Naive thymus-derived CD4-positive, alpha-beta T cell (primary cell): ENCODE data around the gene MTA2. TPM values are rescaled to one million over a fixed set of nuclear protein-coding genes. Genes with fewer than 3 reads are reported as not detected.

Experiments used
- ATAC-seq: fragments of 150-1000 bp; cut with Tn5 transposase; 2 replicates; pipeline ENCODE4 v1.10.0; 2021; ENCODE audit warnings: mild to moderate bottlenecking, moderate library complexity
- CTCF ChIA-PET: fragments of 350-600 bp; sonication (Branson Sonifier 250); formaldehyde crosslinking; loops from one replicate; lab custom pipeline; 2021; ENCODE audit warnings: antibody characterized with exemption; lab: Charles Lee
- POLR2A ChIA-PET: fragments of 350-600 bp; sonication (Branson Sonifier 250); formaldehyde crosslinking; loops from one replicate; lab custom pipeline; 2021; ENCODE audit warnings: antibody characterized with exemption, inconsistent platforms; lab: Charles Lee
- DNase-seq, 9 donors: peaks; one replicate each; pipeline versions ENCODE4 v3.0.0 to v3.0.0-alpha.2; 2020 to 2022; ENCODE audit warnings: mixed read lengths in 1 of 9
- H3K27ac ChIP-seq: one replicate; pipeline ENCODE4 v1.7.0; 2013; ENCODE audit warnings: mild to moderate bottlenecking, low read depth, low read length, moderate library complexity
- H3K27me3 ChIP-seq, 2 donors: one replicate each; pipeline ENCODE4 v1.7.0; 2013; ENCODE audit warnings: low read length in 2 of 2, mild to moderate bottlenecking in 2 of 2, moderate library complexity in 2 of 2; ENCODE audit not compliant: control insufficient read depth in 2 of 2, insufficient read depth in 2 of 2
- H3K36me3 ChIP-seq, 3 experiments: 1 replicate in 2 of 3; 2 replicates in 1 of 3; pipeline ENCODE4 v1.7.0; 2013; ENCODE audit warnings: low read length in 3 of 3, mild to moderate bottlenecking in 3 of 3, moderate library complexity in 1 of 3; ENCODE audit not compliant: insufficient read depth in 3 of 3, control insufficient read depth in 2 of 3
- H3K4me1 ChIP-seq, 2 donors: one replicate each; pipeline ENCODE4 v1.7.0; 2013; ENCODE audit warnings: low read length in 2 of 2, mild to moderate bottlenecking in 2 of 2, moderate library complexity in 1 of 2; ENCODE audit not compliant: control insufficient read depth in 2 of 2, insufficient read depth in 2 of 2
- H3K4me3 ChIP-seq: 2 replicates; pipeline ENCODE4 v1.7.0; 2013; ENCODE audit warnings: mild to moderate bottlenecking, low read length
- H3K9me3 ChIP-seq, 3 experiments: 1 replicate in 2 of 3; 2 replicates in 1 of 3; pipeline ENCODE4 v1.7.0; 2013; ENCODE audit warnings: low read length in 3 of 3; ENCODE audit not compliant: control insufficient read depth in 2 of 3
- H3K27ac Mint-ChIP-seq, 9 donors: one replicate each; pipeline ENCODE4 v1.8.0; 2020 to 2022; ENCODE audit warnings: mixed read lengths in 9 of 9, mild to moderate bottlenecking in 8 of 9, moderate library complexity in 5 of 9, inconsistent platforms in 2 of 9
- H3K27me3 Mint-ChIP-seq, 5 donors: one replicate each; pipeline ENCODE4 v1.8.0; 2021 to 2022; ENCODE audit warnings: mixed read lengths in 5 of 5, mild to moderate bottlenecking in 1 of 5
- H3K36me3 Mint-ChIP-seq, 5 donors: one replicate each; pipeline ENCODE4 v1.8.0; 2020 to 2022; ENCODE audit warnings: mixed read lengths in 5 of 5, mild to moderate bottlenecking in 3 of 5, inconsistent platforms in 1 of 5
- H3K4me1 Mint-ChIP-seq, 7 donors: one replicate each; pipeline ENCODE4 v1.8.0; 2020 to 2022; ENCODE audit warnings: mixed read lengths in 7 of 7, mild to moderate bottlenecking in 3 of 7, inconsistent platforms in 1 of 7
- H3K4me3 Mint-ChIP-seq, 10 donors: one replicate each; pipeline ENCODE4 v1.8.0; 2020 to 2022; ENCODE audit warnings: mild to moderate bottlenecking in 10 of 10, mixed read lengths in 10 of 10, moderate library complexity in 6 of 10, inconsistent platforms in 2 of 10
- H3K9me3 Mint-ChIP-seq, 11 donors: one replicate each; pipeline ENCODE4 v1.8.0; 2020 to 2022; ENCODE audit warnings: mixed read lengths in 11 of 11, mild to moderate bottlenecking in 4 of 11, inconsistent platforms in 1 of 11, moderate library complexity in 1 of 11
- intact Hi-C, 2 donors: fragments of 100-400 bp; cut with micrococcal nuclease; formaldehyde crosslinking; loops; one replicate each; pipeline ENCODE4 v1.15.1; 2023
- polyA plus RNA-seq, 2 donors: library from polyadenylated mRNA; unstranded; fragments of 300-500 nt; fragmentation: Illumina TruSeq; gene quantifications; one replicate each; pipeline ENCODE4 v1.2.3, GENCODE V29; 2021
- total RNA-seq, 6 experiments: library from RNA in 5 of 6; stranded (reverse) in 5 of 6; gene quantifications; 1 replicate in 5 of 6; 2 replicates in 1 of 6; pipeline ENCODE4 v1.2.3 and lab custom pipeline; 2021 to 2026

Gene MTA2
- total and polyA plus RNA-seq, 7 experiments from 2014 or later: 25.6 to 238 (median 178) TPM

GRCh38 chr11:62555464-62556107 lies 46.1 kb downstream of the MTA2 start:
- intact Hi-C loops: loop anchor here (1.0 to 10.0 kb wide), 10 partner anchors 9 to 1571 kb away; partner anchors contain the start of genes AHNAK (in 2 of the 2), TUT1 (in 2 of the 2), EEF1G (in 1 of the 2) and FTH1 (in 1 of the 2)

GRCh38 chr11:62554387-62555167 lies 47.1 kb downstream of the MTA2 start:
- H3K4me3 ChIP-seq: no peak overlapping the region
- peaks cover 64 to 88% (median 85%) of the 10 kb centered on the region in 7 donors for H3K4me1 Mint-ChIP-seq
- peak overlapping the region; percentile 65 to 89 (median 80) for H3K4me3 Mint-ChIP-seq
- no peaks in the 10 kb centered on the region for H3K9me3 ChIP-seq
- ATAC-seq (no peak), DNase-seq (no peak)
- H3K4me1 ChIP-seq: peaks cover 77 to 85% of the 10 kb centered on the region in 2 donors
- peaks cover 0 to 5% (median 0%) of the 10 kb centered on the region in 11 donors for H3K9me3 Mint-ChIP-seq
- peak overlapping the region; percentile 87 to 100 (median 98) for H3K27ac Mint-ChIP-seq
- H3K36me3 ChIP-seq: peaks cover under 1 to 11% (median 5%) of the 10 kb centered on the region in 3 experiments
- H3K27me3 Mint-ChIP-seq: peaks cover 0 to 10% (median 0%) of the 10 kb centered on the region in 5 donors
- ChIA-PET CTCF (interaction anchor here (0.6 to 7.3 kb wide), 6 partner anchors 11 to 216 kb away, joined by 3 to 62 read pairs (median 5); no protein-coding TSS in a partner anchor), POLR2A (interaction anchor here (0.8 to 10.5 kb wide), 11 partner anchors 11 to 300 kb away, joined by 3 to 92 read pairs (median 7); partner anchors contain the start of genes BSCL2, C11orf98, CSKMT and EEF1G)
- no peaks in the 10 kb centered on the region for H3K27me3 ChIP-seq
- H3K36me3 Mint-ChIP-seq: peaks cover 1 to 14% (median 9%) of the 10 kb centered on the region in 5 donors
- peak overlapping the region; percentile 87 for H3K27ac ChIP-seq
- intact Hi-C loops: loop anchor here (1.0 to 10.0 kb wide), 8 partner anchors 8 to 1570 kb away; partner anchors contain the start of genes AHNAK (in 1 of the 2), FTH1 (in 1 of the 2) and WDR74 (in 1 of the 2)

More at GRCh38 chr11:62555464-62556107, 46.1 kb downstream of the MTA2 start:
- H3K9me3 Mint-ChIP-seq: peaks cover 0 to 5% (median 0%) of the 10 kb centered on the region in 11 donors
- peaks cover 5 to 18% (median 8%) of the 10 kb centered on the region in 3 experiments for H3K36me3 ChIP-seq
- no peaks in the 10 kb centered on the region for H3K27me3 ChIP-seq
- no peaks in the 10 kb centered on the region for H3K9me3 ChIP-seq
- POLR2A ChIA-PET: interaction anchor here (0.7 to 10.5 kb wide), 13 partner anchors 12 to 301 kb away, joined by 3 to 92 read pairs (median 7); partner anchors contain the start of genes BSCL2, C11orf98, CSKMT and EEF1G
- H3K36me3 Mint-ChIP-seq: peaks cover 6 to 20% (median 14%) of the 10 kb centered on the region in 5 donors
- peaks cover 76 to 91% of the 10 kb centered on the region in 2 donors for H3K4me1 ChIP-seq
- peaks cover 64 to 88% (median 83%) of the 10 kb centered on the region in 7 donors for H3K4me1 Mint-ChIP-seq
- H3K27me3 Mint-ChIP-seq: peaks cover 0 to 2% (median 0%) of the 10 kb centered on the region in 5 donors
- peak overlapping the region; percentile 87 to 100 (median 98) for H3K27ac Mint-ChIP-seq
- DNase-seq (peak; percentile 51 to 90 (median 79)), ATAC-seq (peak; percentile 59)
- peak overlapping the region; percentile 42 for H3K4me3 ChIP-seq
- CTCF ChIA-PET: interaction anchor here (1.3 to 7.3 kb wide), 4 partner anchors 12 to 161 kb away, joined by 4 to 62 read pairs (median 8); no protein-coding TSS in a partner anchor
- H3K4me3 Mint-ChIP-seq: peak overlapping the region; percentile 65 to 87 (median 78)
- H3K27ac ChIP-seq: peak overlapping the region; percentile 87

GRCh38 chr11:62553839-62554361 lies 47.8 kb downstream of the MTA2 start:
- Mint-ChIP-seq H3K4me1 (peaks cover 64 to 85% (median 81%) of the 10 kb centered on the region in 7 donors), H3K9me3 (peaks cover 0 to 5% (median 0%) of the 10 kb centered on the region in 11 donors), H3K27me3 (peaks cover 0 to 10% (median 0%) of the 10 kb centered on the region in 5 donors), H3K4me3 (peak overlapping the region in 9 of 10 donors; percentile 38 to 91 (median 85)), H3K36me3 (peaks cover 0 to 8% (median 3%) of the 10 kb centered on the region in 5 donors), H3K27ac (peak overlapping the region; percentile 87 to 100 (median 98))
- peaks cover 77 to 78% of the 10 kb centered on the region in 2 donors for H3K4me1 ChIP-seq
- intact Hi-C loops: loop anchor here (1.0 to 10.0 kb wide), 5 partner anchors 173 to 1569 kb away; partner anchors contain the start of genes FTH1 (in 1 of the 2) and HNRNPUL2 (in 1 of the 2)
- ATAC-seq (no peak), DNase-seq (no peak)
- no peaks in the 10 kb centered on the region for H3K27me3 ChIP-seq
- no peaks in the 10 kb centered on the region for H3K9me3 ChIP-seq
- POLR2A ChIA-PET: interaction anchor here (0.8 to 10.5 kb wide), 14 partner anchors 10 to 301 kb away, joined by 3 to 92 read pairs (median 6); partner anchors contain the start of genes BSCL2, C11orf98, CSKMT and EEF1G
- CTCF ChIA-PET: interaction anchor here (0.6 to 7.3 kb wide), 5 partner anchors 10 to 215 kb away, joined by 3 to 62 read pairs (median 11); no protein-coding TSS in a partner anchor
- peak overlapping the region; percentile 16 for H3K4me3 ChIP-seq
- H3K27ac ChIP-seq: peak overlapping the region; percentile 87
- H3K36me3 ChIP-seq: peaks cover 0 to 4% (median 0%) of the 10 kb centered on the region in 3 experiments

- ChIA-PET POLR2A (interaction anchor here (0.6 to 10.5 kb wide), 17 partner anchors 10 to 328 kb away, joined by 3 to 92 read pairs (median 6); partner anchors contain the start of genes C11orf98, CSKMT, EEF1G and HNRNPUL2), CTCF (interaction anchor here (0.8 to 7.3 kb wide), 6 partner anchors 7 to 159 kb away, joined by 3 to 62 read pairs (median 7); no protein-coding TSS in a partner anchor)
- H3K27ac Mint-ChIP-seq: peak overlapping the region; percentile 87 to 100 (median 98)
- intact Hi-C loops: loop anchor here (1.0 to 10.0 kb wide), 5 partner anchors 174 to 1568 kb away; partner anchors contain the start of genes FTH1 (in 1 of the 2) and HNRNPUL2 (in 1 of the 2)
- H3K9me3 Mint-ChIP-seq: peaks cover 0 to 5% (median 0%) of the 10 kb centered on the region in 11 donors
- H3K4me3 Mint-ChIP-seq: peak overlapping the region; percentile 56 to 91 (median 80)
- peak in 8 of 9 donors; percentile 48 to 80 (median 72) for DNase-seq
- peaks cover 0 to 8% (median 3%) of the 10 kb centered on the region in 5 donors for H3K36me3 Mint-ChIP-seq
- peaks cover 64 to 86% (median 84%) of the 10 kb centered on the region in 7 donors for H3K4me1 Mint-ChIP-seq
- peaks cover 72 to 77% of the 10 kb centered on the region in 2 donors for H3K4me1 ChIP-seq
- no peaks in the 10 kb centered on the region for H3K27me3 ChIP-seq
- H3K27ac ChIP-seq: peak overlapping the region; percentile 87
- H3K27me3 Mint-ChIP-seq: peaks cover 0 to 10% (median 0%) of the 10 kb centered on the region in 5 donors
- no peaks in the 10 kb centered on the region for H3K36me3 ChIP-seq
- ATAC-seq: peak; percentile 43
- H3K4me3 ChIP-seq: peak overlapping the region; percentile 23
- no peaks in the 10 kb centered on the region for H3K9me3 ChIP-seq
Observed at GRCh38 chr11:62553080-62553838, 48.4 kb downstream of the MTA2 start.
